Stimulated activated CD8-positive, alpha-beta memory T cell treated with anti-CD3 and anti-CD28 coated beads, Interleukin-15, amount 100 ng/mL, for 1 hour (primary cell): ENCODE data around the gene GEMIN4.

ENCODE experiments used
- DNase-seq: peaks from one replicate; pipeline ENCODE4 v3.0.0-alpha.2; 2020; ENCODE audit warnings: low read depth

The GEMIN4 gene

DNA sequence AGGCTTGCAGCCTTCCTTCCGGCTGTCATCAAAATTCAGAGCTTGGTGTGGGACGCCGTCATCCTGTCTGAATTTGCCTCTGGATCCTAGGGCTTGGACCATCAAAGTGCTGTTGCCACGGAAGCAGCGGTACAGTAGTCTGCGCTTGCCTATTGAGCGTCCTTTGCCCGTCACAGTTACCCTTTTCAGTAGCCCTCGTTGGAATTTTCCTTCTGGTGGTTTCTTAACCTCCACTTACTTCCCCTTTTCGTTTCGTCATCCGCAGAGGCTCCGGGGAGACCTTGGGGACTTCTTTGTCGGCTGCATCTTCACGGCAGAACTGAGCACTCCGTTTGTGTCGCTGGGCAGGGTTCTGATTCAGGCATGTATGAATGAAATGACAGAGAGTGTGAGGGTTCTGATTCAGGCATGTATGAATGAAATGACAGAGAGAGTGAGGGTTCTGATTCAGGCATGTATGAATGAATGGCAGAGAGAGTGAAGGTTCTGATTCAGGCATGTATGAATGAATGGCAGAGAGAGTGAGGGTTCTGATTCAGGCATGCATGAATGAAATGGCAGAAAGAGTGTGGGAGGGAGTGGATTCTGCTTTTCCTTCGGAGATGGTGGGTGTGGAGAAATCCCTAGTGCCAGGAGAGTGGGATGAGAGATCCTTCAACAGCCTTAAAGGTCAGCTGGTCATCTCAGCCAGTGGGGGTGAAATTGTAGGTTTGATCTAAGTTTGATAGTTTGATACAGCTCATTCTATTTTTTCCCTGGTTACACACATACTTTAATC lies 11.6 kb downstream of the GEMIN4 start:
- no peak for DNase-seq

DNA sequence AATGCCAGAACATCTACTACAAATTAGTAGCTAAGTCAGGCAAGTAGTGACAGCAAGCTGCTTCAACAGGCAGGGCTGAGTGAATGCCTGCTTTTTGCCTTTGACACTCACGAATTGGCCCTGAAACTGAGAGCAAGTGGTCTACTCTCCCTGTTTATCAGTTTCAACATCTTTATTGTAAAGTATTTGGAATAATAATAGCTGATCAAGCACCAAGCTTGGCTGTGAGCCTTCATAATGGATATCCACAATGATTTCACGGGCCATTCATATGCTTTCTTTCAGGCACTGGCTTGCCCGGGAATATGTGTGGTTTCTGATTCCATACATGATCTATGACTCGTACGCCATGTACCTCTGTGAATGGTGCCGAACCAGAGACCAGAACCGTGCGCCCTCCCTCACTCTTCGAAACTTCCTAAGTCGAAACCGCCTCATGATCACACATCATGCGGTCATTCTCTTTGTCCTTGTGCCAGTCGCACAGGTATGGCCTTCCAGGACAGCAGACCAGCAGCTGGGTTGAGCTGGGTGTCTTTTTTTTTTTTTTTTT lies 14.4 kb downstream of the GEMIN4 start:
- no peak for DNase-seq

GRCh38 chr17:733743-734142 lies 18.3 kb downstream of the GEMIN4 start:
- no peak for DNase-seq

DNA sequence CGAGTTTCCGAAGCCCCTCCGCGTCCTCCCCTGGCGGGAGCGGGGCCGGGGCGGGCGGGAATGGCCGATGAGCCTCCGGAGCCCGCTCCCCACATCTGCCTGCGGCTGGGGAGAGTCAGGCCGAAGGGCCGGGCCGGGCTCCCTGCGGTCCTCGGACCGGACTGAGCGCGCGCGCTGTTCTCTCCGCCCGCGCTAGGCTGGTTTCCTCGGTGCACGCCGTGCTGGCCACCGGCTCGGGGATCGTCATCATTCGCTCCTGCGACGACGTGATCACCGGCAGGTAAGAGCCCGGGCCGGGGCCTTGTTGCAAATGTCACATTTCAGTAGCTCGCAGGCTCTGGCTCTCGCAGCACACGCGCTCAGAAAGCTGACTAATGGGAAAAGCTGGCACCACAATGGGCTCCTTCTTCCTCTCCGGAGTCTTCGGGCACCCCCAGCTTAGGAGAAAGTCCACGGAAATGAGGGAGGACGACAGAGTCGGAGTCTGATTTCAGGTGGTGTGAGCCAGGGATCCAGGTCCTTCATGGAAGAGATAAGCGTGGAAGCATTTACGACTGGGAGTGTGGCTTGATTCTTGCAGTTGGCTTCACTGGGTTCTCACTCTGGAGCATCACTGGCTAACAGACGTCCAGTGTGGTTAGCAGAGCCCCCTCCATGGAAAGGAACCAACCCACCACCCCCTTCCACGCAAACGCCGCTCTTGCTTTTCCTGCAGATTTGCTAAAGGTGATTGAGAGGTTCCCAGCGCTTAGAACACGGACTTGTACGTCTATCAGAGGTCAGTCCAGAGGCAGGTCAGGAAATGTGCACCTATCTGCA lies 19.0 kb downstream of the GEMIN4 start:
- no peak for DNase-seq

- no peak for DNase-seq
Measured at GRCh38 chr17:732067-732901, 19.8 kb downstream of the GEMIN4 start, which contains the start of gene TLCD3A. Gene TLCD3A, plus strand, starts transcription at chr17:732596. Its CDS starts 52 bp downstream, at chr17:732648.

DNA sequence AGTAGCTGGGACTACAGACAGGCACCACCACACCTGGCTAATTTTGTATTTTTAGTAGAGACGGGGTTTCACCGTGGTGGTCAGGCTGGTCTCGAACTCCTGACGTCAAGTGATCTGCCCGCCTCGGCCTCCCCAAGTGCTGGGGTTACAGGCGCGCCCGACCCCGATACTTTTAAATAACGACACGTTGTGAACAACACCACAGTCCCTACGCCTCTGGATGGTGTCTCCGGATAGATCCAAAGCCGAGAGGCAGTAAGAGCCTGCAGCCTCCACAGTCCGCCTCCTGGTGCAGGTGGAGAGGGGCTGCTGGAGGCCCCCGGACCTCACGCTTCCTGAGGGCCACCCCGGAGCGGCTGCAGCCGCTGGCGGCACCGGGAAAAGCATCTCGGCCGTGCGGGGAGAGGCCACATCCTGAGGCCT lies 20.4 kb downstream of the GEMIN4 start:
- no peak for DNase-seq

- no peak for DNase-seq
Measured at GRCh38 chr17:728911-729310, 23.2 kb downstream of the GEMIN4 start.

DNA sequence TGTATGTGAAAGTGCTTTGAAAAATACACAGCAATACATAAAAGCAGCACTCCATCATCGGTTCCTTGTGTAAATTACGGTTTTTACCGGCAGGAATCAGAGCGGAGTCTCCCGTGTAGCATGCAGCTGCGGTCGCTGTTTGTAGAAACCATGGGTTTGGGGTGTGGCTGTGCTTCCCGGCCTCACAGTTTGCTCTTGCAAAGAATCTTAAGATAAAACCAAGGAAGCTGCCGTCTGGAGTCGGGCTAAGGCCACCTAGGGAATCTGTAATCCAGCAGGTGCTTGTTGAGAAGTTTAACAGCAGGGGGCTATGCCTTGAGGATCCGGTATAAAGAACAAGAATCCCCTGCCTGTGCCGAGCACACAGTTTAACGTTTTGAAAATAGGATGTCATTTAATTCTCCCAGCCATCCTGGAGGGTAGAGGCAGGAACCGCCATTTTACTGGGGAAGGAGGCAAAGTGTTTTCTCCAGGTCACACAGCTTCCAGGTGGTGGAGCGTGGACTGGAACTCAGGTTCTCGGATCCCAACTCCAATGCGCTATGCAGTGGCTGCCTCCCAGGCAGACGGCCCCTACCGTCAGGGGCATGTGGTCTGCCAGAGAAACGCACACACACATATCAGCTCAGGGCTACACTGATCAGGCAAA lies 25.7 kb downstream of the GEMIN4 start:
- DNase-seq = no peak

DNA sequence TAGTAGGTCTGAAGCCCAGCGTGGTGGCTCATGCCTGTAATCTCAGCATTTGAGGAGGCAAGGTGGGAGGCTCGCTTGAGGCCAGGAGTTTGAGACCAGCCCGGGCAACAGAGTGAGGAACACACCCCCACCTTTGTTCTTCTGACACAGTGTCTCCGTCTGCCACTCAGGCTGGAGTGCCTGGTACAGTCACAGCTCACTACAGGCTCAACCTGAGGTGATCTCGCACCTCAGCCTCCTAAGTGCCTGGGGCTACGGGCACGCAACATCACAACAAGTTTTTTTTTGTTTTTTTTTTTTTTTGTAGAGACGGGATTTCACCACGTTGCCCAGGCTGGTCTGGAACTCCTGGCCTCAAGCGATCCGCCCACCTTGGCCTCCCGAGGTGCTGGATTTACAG lies 26.3 kb downstream of the GEMIN4 start:
- no peak for DNase-seq

- no peak for DNase-seq
Measured at GRCh38 chr17:725084-725483, 27.0 kb downstream of the GEMIN4 start.

- no peak for DNase-seq
Measured at GRCh38 chr17:721540-721937, 30.5 kb downstream of the GEMIN4 start.

- DNase-seq = no peak
Measured at GRCh38 chr17:720706-721539, 31.1 kb downstream of the GEMIN4 start.

- DNase-seq = no peak
Measured at GRCh38 chr17:718075-718474, 34.0 kb downstream of the GEMIN4 start.

DNA sequence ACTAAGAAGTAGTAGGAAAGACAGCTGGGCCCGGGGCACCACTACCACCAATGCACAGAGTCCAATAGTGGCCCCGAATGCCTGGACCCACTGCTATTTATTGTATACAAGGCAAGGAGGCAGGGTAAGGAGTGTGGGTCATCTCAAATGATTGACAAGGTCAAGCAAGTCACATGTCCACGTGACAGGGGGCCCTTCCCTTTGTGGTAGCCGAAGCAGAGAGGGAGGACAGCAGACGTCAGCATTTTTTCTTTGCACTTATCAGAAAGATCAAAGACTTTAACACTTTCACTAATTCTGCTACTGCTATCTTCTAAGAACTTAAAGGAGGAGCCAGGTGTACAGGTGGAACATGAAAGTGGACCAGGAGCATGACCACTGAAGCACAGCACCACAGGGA lies 43.9 kb downstream of the GEMIN4 start:
- no peak for DNase-seq

GRCh38 chr17:705863-706262 lies 46.2 kb downstream of the GEMIN4 start:
- DNase-seq = no peak

DNA sequence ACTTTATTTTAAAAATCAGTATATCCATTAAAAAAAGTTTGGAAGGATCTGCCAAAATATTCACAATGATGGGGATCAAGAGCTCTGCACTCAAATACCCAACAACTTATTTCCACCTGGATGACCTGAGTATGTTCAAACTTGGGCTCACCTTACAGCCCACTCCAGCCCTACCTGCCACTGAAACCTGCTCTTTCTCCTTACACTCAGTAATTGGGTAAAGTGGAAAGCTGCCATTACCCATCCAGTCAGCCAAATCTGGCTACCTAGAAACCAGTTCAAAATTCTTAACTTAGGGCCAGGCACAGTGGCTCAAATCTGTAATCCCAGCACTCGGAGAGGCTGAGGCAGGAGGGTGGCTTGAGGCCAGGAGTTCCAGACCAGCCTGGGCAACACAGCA lies 47.1 kb downstream of the GEMIN4 start:
- DNase-seq = no peak

DNA sequence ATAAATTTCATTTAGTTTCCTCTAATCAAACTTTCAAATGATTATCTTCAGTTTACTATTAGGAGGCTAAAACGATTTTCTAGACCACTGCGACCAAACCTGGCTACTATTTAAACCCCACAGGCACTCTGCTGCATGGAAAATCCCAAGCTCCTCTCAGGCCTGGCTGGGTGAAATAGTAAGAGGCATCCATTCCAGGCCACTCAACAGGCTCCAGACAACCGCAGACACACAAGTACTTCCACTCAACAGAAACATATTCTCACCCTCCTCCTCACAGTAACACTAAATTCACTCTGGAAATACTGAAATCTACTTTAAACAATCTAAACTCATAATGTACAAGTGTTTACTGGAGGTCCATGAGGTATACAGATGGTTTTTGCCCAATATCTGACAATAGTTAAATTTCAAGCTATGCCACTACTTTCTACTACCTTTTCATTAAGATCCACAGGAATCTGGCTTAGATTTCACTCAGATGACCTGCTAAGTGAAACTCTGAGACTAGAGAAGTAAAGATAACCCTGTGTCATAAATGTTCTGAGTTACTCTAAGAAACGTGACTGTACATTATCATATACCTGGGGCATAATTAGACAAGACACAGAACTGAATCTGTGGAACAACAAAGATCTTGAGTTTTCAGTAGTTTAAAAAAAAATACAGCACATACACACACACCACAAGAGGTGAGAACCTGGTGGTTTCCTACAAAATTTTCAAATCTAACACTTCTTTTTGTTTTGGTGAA lies 47.8 kb downstream of the GEMIN4 start:
- no peak for DNase-seq

DNA sequence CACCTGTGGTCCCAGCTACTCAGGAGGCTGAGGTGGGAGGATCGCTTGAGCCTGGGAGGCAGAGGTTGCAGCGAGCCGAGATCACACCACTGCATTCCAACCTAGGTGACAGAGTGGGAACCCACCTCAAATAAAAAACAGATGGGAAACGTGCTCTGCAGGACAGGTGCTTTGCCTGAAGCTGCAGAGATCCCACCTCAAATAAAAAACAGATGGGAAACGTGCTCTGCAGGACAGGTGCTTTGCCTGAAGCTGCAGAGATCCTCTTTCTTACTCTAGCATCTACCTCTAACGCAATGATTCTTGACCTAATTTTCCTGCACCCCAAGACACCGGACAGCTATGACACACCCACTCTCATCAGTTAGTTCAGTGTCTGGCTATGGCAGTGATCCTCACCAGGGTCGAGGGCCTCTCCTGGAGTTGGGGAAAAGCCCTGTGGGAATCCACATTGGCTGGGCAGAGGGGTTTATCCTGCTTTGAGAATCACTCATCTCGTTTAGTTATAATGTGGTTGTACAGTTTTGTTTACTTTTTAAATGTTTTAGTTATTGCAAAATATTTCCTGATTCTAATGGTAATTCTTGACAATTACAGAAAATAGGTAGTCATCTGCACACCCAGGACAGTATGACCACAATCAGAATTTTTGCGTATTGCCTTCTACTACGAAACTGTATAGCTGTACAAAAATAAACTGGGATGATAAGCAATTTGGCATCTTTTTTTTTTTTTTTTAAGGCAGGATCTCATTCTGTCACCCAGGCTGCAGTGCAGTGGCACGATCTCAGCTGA lies 48.8 kb downstream of the GEMIN4 start:
- DNase-seq = no peak

GRCh38 chr17:700504-701094 lies 51.5 kb downstream of the GEMIN4 start:
- DNase-seq = no peak
